ENCODE data around the gene GNG8.
A peak's percentile ranks its signal among the peaks of the same experiment; 100 is the strongest.

Gene GNG8

GRCh38 chr19:46603752-46604231, 32.2 kb downstream of the GNG8 start:
- Histone ChIP-seq H3K4me1 (ENCODE audit: control insufficient read depth in 5 of 5, insufficient read depth in 5 of 5, low read length in 5 of 5) (peaks cover 4 to 53% (median 43%) of the 10 kb centered on the region in 5 donors), H3K27ac (ENCODE audit: low read depth, low read length) (peak overlapping the region; percentile 37), H3K4me3 (ENCODE audit: low read depth in 1 of 5, low read length in 5 of 5) (peak overlapping the region in 2 of 5 donors; percentile 13 to 94), H3K9ac (ENCODE audit: low read length in 5 of 5) (no peak overlapping the region), H3K36me3 (ENCODE audit: control insufficient read depth in 5 of 5, insufficient read depth in 5 of 5, low read length in 5 of 5) (peaks cover 0 to 36% (median 33%) of the 10 kb centered on the region in 5 donors), H3K9me3 (ENCODE audit: control insufficient read depth in 5 of 5, low read length in 5 of 5) (peaks cover 0 to 5% (median 4%) of the 10 kb centered on the region in 5 donors), H3K27me3 (ENCODE audit: control insufficient read depth in 5 of 5, insufficient read depth in 4 of 5, low read length in 5 of 5) (no peaks in the 10 kb centered on the region)

GRCh38 chr19:46603195-46603637, 32.8 kb downstream of the GNG8 start:
- H3K36me3 ChIP-seq (ENCODE audit: control insufficient read depth in 5 of 5, insufficient read depth in 5 of 5, low read length in 5 of 5) = peaks cover 0 to 30% (median 28%) of the 10 kb centered on the region in 5 donors
- peak overlapping the region in 4 of 5 donors; percentile 27 to 95 (median 94) for H3K4me3 ChIP-seq (ENCODE audit: low read depth in 1 of 5, low read length in 5 of 5)
- H3K27me3 ChIP-seq (ENCODE audit: control insufficient read depth in 5 of 5, insufficient read depth in 4 of 5, low read length in 5 of 5) = no peaks in the 10 kb centered on the region
- H3K9me3 ChIP-seq (ENCODE audit: control insufficient read depth in 5 of 5, low read length in 5 of 5) = peaks cover 0 to 8% (median 5%) of the 10 kb centered on the region in 5 donors
- peak overlapping the region; percentile 37 for H3K27ac ChIP-seq (ENCODE audit: low read depth, low read length)
- peaks cover 4 to 53% (median 43%) of the 10 kb centered on the region in 5 donors for H3K4me1 ChIP-seq (ENCODE audit: control insufficient read depth in 5 of 5, insufficient read depth in 5 of 5, low read length in 5 of 5)
- peak overlapping the region in 4 of 5 donors; percentile 41 to 98 (median 96) for H3K9ac ChIP-seq (ENCODE audit: low read length in 5 of 5)

- H3K4me3 ChIP-seq (ENCODE audit: low read depth in 1 of 5, low read length in 5 of 5) = peak overlapping the region; percentile 80 to 97 (median 94)
- peaks cover 0 to 24% (median 21%) of the 10 kb centered on the region in 5 donors for H3K36me3 ChIP-seq (ENCODE audit: control insufficient read depth in 5 of 5, insufficient read depth in 5 of 5, low read length in 5 of 5)
- H3K4me1 ChIP-seq (ENCODE audit: control insufficient read depth in 5 of 5, insufficient read depth in 5 of 5, low read length in 5 of 5) = peaks cover 4 to 53% (median 43%) of the 10 kb centered on the region in 5 donors
- H3K27me3 ChIP-seq (ENCODE audit: control insufficient read depth in 5 of 5, insufficient read depth in 4 of 5, low read length in 5 of 5) = no peaks in the 10 kb centered on the region
- H3K9me3 ChIP-seq (ENCODE audit: control insufficient read depth in 5 of 5, low read length in 5 of 5) = peaks cover 0 to 8% (median 5%) of the 10 kb centered on the region in 5 donors
- H3K9ac ChIP-seq (ENCODE audit: low read length in 5 of 5) = peak overlapping the region; percentile 19 to 98 (median 96)
- peak overlapping the region; percentile 37 for H3K27ac ChIP-seq (ENCODE audit: low read depth, low read length)
Measured at GRCh38 chr19:46602392-46603194, 33.4 kb downstream of the GNG8 start.

GRCh38 chr19:46601318-46602224, 34.4 kb downstream of the GNG8 start, which contains the start of gene CALM3:
Gene CALM3, plus strand, starts transcription at chr19:46601330. Its CDS starts 105 bp downstream, at chr19:46601435.
- peaks cover 0 to 8% (median 5%) of the 10 kb centered on the region in 5 donors for H3K9me3 ChIP-seq (ENCODE audit: control insufficient read depth in 5 of 5, low read length in 5 of 5)

GRCh38 chr19:46600384-46601317, 35.4 kb downstream of the GNG8 start:
- H3K9ac ChIP-seq (ENCODE audit: low read length in 5 of 5) = peak overlapping the region; percentile 96 to 100 (median 97)
- H3K9me3 ChIP-seq (ENCODE audit: control insufficient read depth in 5 of 5, low read length in 5 of 5) = peaks cover 0 to 8% (median 5%) of the 10 kb centered on the region in 5 donors
- H3K27ac ChIP-seq (ENCODE audit: low read depth, low read length) = peak overlapping the region; percentile 97
- H3K4me1 ChIP-seq (ENCODE audit: control insufficient read depth in 5 of 5, insufficient read depth in 5 of 5, low read length in 5 of 5) = peaks cover 4 to 51% (median 43%) of the 10 kb centered on the region in 5 donors
- no peaks in the 10 kb centered on the region for H3K27me3 ChIP-seq (ENCODE audit: control insufficient read depth in 5 of 5, insufficient read depth in 4 of 5, low read length in 5 of 5)
- peaks cover 0 to 5% (median 2%) of the 10 kb centered on the region in 5 donors for H3K36me3 ChIP-seq (ENCODE audit: control insufficient read depth in 5 of 5, insufficient read depth in 5 of 5, low read length in 5 of 5)
- peak overlapping the region; percentile 94 to 99 (median 95) for H3K4me3 ChIP-seq (ENCODE audit: low read depth in 1 of 5, low read length in 5 of 5)

More at GRCh38 chr19:46601318-46602224, 34.4 kb downstream of the GNG8 start, which contains the start of gene CALM3:
- peak within 1 kb of the TSS; percentile 97 for H3K27ac ChIP-seq (ENCODE audit: low read depth, low read length)
- peaks cover 4 to 53% (median 43%) of the 10 kb centered on the region in 5 donors for H3K4me1 ChIP-seq (ENCODE audit: control insufficient read depth in 5 of 5, insufficient read depth in 5 of 5, low read length in 5 of 5)
- H3K9ac ChIP-seq (ENCODE audit: low read length in 5 of 5) = peak within 1 kb of the TSS; percentile 96 to 100 (median 97)
- peaks cover 0 to 14% (median 11%) of the 10 kb centered on the region in 5 donors for H3K36me3 ChIP-seq (ENCODE audit: control insufficient read depth in 5 of 5, insufficient read depth in 5 of 5, low read length in 5 of 5)
- H3K4me3 ChIP-seq (ENCODE audit: low read depth in 1 of 5, low read length in 5 of 5) = peak within 1 kb of the TSS; percentile 94 to 99 (median 95)
- H3K27me3 ChIP-seq (ENCODE audit: control insufficient read depth in 5 of 5, insufficient read depth in 4 of 5, low read length in 5 of 5) = no peaks in the 10 kb centered on the region

- H3K9me3 ChIP-seq (ENCODE audit: control insufficient read depth in 5 of 5, low read length in 5 of 5) = peaks cover 0 to 8% (median 5%) of the 10 kb centered on the region in 5 donors
- peak overlapping the region; percentile 97 for H3K27ac ChIP-seq (ENCODE audit: low read depth, low read length)
- no peaks in the 10 kb centered on the region for H3K36me3 ChIP-seq (ENCODE audit: control insufficient read depth in 5 of 5, insufficient read depth in 5 of 5, low read length in 5 of 5)
- no peaks in the 10 kb centered on the region for H3K27me3 ChIP-seq (ENCODE audit: control insufficient read depth in 5 of 5, insufficient read depth in 4 of 5, low read length in 5 of 5)
- peak overlapping the region in 4 of 5 donors; percentile 96 to 100 (median 98) for H3K9ac ChIP-seq (ENCODE audit: low read length in 5 of 5)
- H3K4me3 ChIP-seq (ENCODE audit: low read depth in 1 of 5, low read length in 5 of 5) = peak overlapping the region; percentile 93 to 99 (median 95)
- peaks cover 4 to 43% (median 38%) of the 10 kb centered on the region in 5 donors for H3K4me1 ChIP-seq (ENCODE audit: control insufficient read depth in 5 of 5, insufficient read depth in 5 of 5, low read length in 5 of 5)
Measured at GRCh38 chr19:46599716-46600373, 36.2 kb downstream of the GNG8 start.

- Histone ChIP-seq H3K4me3 (ENCODE audit: low read depth in 1 of 5, low read length in 5 of 5) (no peak overlapping the region), H3K9me3 (ENCODE audit: control insufficient read depth in 5 of 5, low read length in 5 of 5) (peaks cover 0 to 8% (median 5%) of the 10 kb centered on the region in 5 donors), H3K4me1 (ENCODE audit: control insufficient read depth in 5 of 5, insufficient read depth in 5 of 5, low read length in 5 of 5) (peaks cover 4 to 30% (median 28%) of the 10 kb centered on the region in 5 donors), H3K27me3 (ENCODE audit: control insufficient read depth in 5 of 5, insufficient read depth in 4 of 5, low read length in 5 of 5) (no peaks in the 10 kb centered on the region), H3K36me3 (ENCODE audit: control insufficient read depth in 5 of 5, insufficient read depth in 5 of 5, low read length in 5 of 5) (no peaks in the 10 kb centered on the region), H3K27ac (ENCODE audit: low read depth, low read length) (no peak overlapping the region), H3K9ac (ENCODE audit: low read length in 5 of 5) (no peak overlapping the region)
Measured at GRCh38 chr19:46598372-46598917, 37.6 kb downstream of the GNG8 start.

GRCh38 chr19:46596008-46596407, 40.0 kb downstream of the GNG8 start:
- Histone ChIP-seq H3K27ac (ENCODE audit: low read depth, low read length) (no peak overlapping the region), H3K9me3 (ENCODE audit: control insufficient read depth in 5 of 5, low read length in 5 of 5) (peaks cover 0 to 8% (median 5%) of the 10 kb centered on the region in 5 donors), H3K4me3 (ENCODE audit: low read depth in 1 of 5, low read length in 5 of 5) (no peak overlapping the region), H3K4me1 (ENCODE audit: control insufficient read depth in 5 of 5, insufficient read depth in 5 of 5, low read length in 5 of 5) (peaks cover 0 to 16% (median 10%) of the 10 kb centered on the region in 5 donors), H3K36me3 (ENCODE audit: control insufficient read depth in 5 of 5, insufficient read depth in 5 of 5, low read length in 5 of 5) (no peaks in the 10 kb centered on the region), H3K9ac (ENCODE audit: low read length in 5 of 5) (no peak overlapping the region), H3K27me3 (ENCODE audit: control insufficient read depth in 5 of 5, insufficient read depth in 4 of 5, low read length in 5 of 5) (no peaks in the 10 kb centered on the region)

All from subcutaneous abdominal adipose tissue (tissue), 5 donors.